Prostate gland (tissue), 2 donors: Measurements from ENCODE around the gene AEN.

Source experiments
- CTCF ChIP-seq, 4 experiments: fragments of 200-600 bp in 2 of 4; fragments of 450-650 bp in 2 of 4; sonication (generic) in 2 of 4; IDR thresholded peaks; 1 replicate in 3 of 4; 2 replicates in 1 of 4; pipeline ENCODE4 v1.5.1; 2016 to 2019; ENCODE audit warnings: antibody characterized with exemption in 4 of 4, mild to moderate bottlenecking in 2 of 4, moderate library complexity in 2 of 4
- POLR2A ChIP-seq: fragments of 450-650 bp; IDR thresholded peaks from one replicate; pipeline ENCODE4 v1.6.1; 2016; ENCODE audit warnings: antibody characterized with exemption, mild to moderate bottlenecking
- POLR2AphosphoS5 ChIP-seq: sonication (generic); formaldehyde crosslinking; IDR thresholded peaks from one replicate; pipeline ENCODE4 v1.6.1; 2017; ENCODE audit warnings: antibody characterized with exemption

GRCh38 chr15:88616240-88616639 lies 4.9 kb upstream of the AEN start:
- TF ChIP-seq CTCF (IDR thresholded peaks at IDR 0.05): no peak
- TF ChIP-seq POLR2AphosphoS5: no peak
- TF ChIP-seq POLR2A: no peak
